Cardiac ventricle fibroblast (primary cell): ENCODE results near the gene TAPBP. TPM values are rescaled to one million over a fixed set of nuclear protein-coding genes. Genes with fewer than 3 reads are reported as not detected.

Experiments used
- total RNA-seq: library from RNA; depleted of rRNA; stranded (reverse); fragments of >200 nt; gene quantifications from 2 replicates; pipeline ENCODE4 v1.2.3, GENCODE V29; 2015

TAPBP gene
- total RNA-seq: 47.9 and 50.1 TPM in 2 replicates

GRCh38 chr6:33313709-33314514 is at the start of gene TAPBP:
TSS of gene TAPBP (minus strand) at chr6:33314078. CDS start at chr6:33314041, 37 bp downstream.

GRCh38 chr6:33317669-33318425 is 4.0 kb upstream of the TAPBP start, which contains the start of gene ZBTB22:
TSS of gene ZBTB22 (minus strand) at chr6:33317744. CDS start at chr6:33316916, 828 bp downstream.

GRCh38 chr6:33298773-33299236 is 15.1 kb downstream of the TAPBP start, which contains the start of gene RGL2:
TSS of gene RGL2 (minus strand) at chr6:33298942. CDS start at chr6:33298610, 332 bp downstream.

GRCh38 chr6:33288921-33289783 is 24.7 kb downstream of the TAPBP start, which contains the start of the genes PFDN6 and WDR46:
TSS of gene PFDN6 (plus strand) at chr6:33289601. CDS start at chr6:33289857, 256 bp downstream.
TSS of gene WDR46 (minus strand) at chr6:33289239. CDS start at chr6:33289170, 69 bp downstream.

GRCh38 chr6:33276864-33277662 is 36.8 kb downstream of the TAPBP start, which contains the start of gene B3GALT4:
TSS of gene B3GALT4 (plus strand) at chr6:33277123. CDS start at chr6:33277420, 297 bp downstream.

GRCh38 chr6:33271468-33272274 is 42.2 kb downstream of the TAPBP start, which contains the start of the genes RPS18 and VPS52:
TSS of gene RPS18 (plus strand) at chr6:33272075. CDS start at chr6:33272120, 45 bp downstream.
TSS of gene VPS52 (minus strand) at chr6:33271876. CDS start at chr6:33271675, 201 bp downstream.

Other genes starting within 250 kb of the TAPBP start
- 2.8 and 7.6 TPM in 2 replicates for gene HLA-DPA1, start 240.4 kb downstream of the TAPBP start, total RNA-seq
- gene HLA-DPB1, start 238.1 kb downstream of the TAPBP start, total RNA-seq: 4.1 and 10.1 TPM in 2 replicates
- gene COL11A2, start 121.6 kb downstream of the TAPBP start, total RNA-seq: 0.05 and 0.06 TPM in 2 replicates
- gene RXRB, start 113.4 kb downstream of the TAPBP start, total RNA-seq: 19.2 and 20.3 TPM in 2 replicates
- gene SLC39A7, start 113.2 kb downstream of the TAPBP start, total RNA-seq: 133 and 143 TPM in 2 replicates
- 2.2 and 6.6 TPM in 2 replicates for gene HSD17B8, start 109.4 kb downstream of the TAPBP start, total RNA-seq
- gene RING1, start 105.6 kb downstream of the TAPBP start, total RNA-seq: 13.6 and 13.9 TPM in 2 replicates
- gene VPS52, start 42.2 kb downstream of the TAPBP start, total RNA-seq: 13.3 and 29.0 TPM in 2 replicates
- 3,899 and 4,707 TPM in 2 replicates for gene RPS18, start 42.0 kb downstream of the TAPBP start, total RNA-seq
- gene B3GALT4, start 37.0 kb downstream of the TAPBP start, total RNA-seq: 2.3 and 2.7 TPM in 2 replicates
- 55.5 and 57.8 TPM in 2 replicates for gene WDR46, start 24.8 kb downstream of the TAPBP start, total RNA-seq
- gene PFDN6, start 24.5 kb downstream of the TAPBP start, total RNA-seq: 45.7 and 55.3 TPM in 2 replicates
- gene RGL2, start 15.1 kb downstream of the TAPBP start, total RNA-seq: 16.1 and 17.8 TPM in 2 replicates
- 13.9 and 17.1 TPM in 2 replicates for gene ZBTB22, start 3.7 kb upstream of the TAPBP start, total RNA-seq
- 33.6 and 35.2 TPM in 2 replicates for gene DAXX, start 8.9 kb upstream of the TAPBP start, total RNA-seq
- 1.3 and 5.0 TPM in 2 replicates for gene KIFC1, start 77.7 kb upstream of the TAPBP start, total RNA-seq
- gene PHF1, start 96.9 kb upstream of the TAPBP start, total RNA-seq: 22.2 and 32.6 TPM in 2 replicates
- 124 and 165 TPM in 2 replicates for gene CUTA, start 104.0 kb upstream of the TAPBP start, total RNA-seq
- 8.1 TPM in 2 replicates for gene SYNGAP1, start 106.0 kb upstream of the TAPBP start, total RNA-seq
- gene ZBTB9, start 140.5 kb upstream of the TAPBP start, total RNA-seq: 2.6 and 4.7 TPM in 2 replicates